Measurements from ENCODE around the gene CDH8. TPM values are rescaled to one million over a fixed set of nuclear protein-coding genes. Genes with fewer than 3 reads are reported as not detected.

CDH8 gene
- total and polyA plus RNA-seq, 2 of the 4 experiments (the other 2 are of a cell fraction) = not detected

DNA sequence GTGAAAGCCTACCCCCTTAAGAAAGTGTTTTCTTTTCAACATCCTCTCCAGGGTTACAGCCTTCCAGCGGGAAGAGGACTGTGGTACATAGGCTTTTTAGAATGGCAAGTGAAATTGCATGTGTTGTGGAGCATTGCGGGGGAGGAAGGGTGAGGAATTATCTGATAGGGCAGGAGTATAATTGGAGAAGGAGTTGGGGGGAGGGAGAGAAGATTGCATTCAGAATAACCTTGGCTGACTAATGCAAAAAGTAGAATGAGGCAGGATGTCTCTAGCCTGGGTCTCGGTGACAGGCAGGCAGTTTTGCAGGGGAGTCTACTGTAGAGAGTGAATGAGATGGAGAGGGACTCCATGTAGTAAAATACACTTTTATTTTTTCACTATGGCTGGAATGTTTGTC lies 2.4 kb upstream of the CDH8 start:
- intact Hi-C loops (cut with micrococcal nuclease) = no loop called here
- Histone ChIP-seq H2BK120ac (ENCODE audit: low read depth, low read length) (no peak overlapping the region), H2BK5ac (ENCODE audit: low read depth, low read length, poor library complexity, severe bottlenecking) (no peak overlapping the region), H3K23ac (ENCODE audit: low read depth, low read length) (no peak overlapping the region), H3K9me1 (ENCODE audit: insufficient read depth, low read length) (no peaks in the 10 kb centered on the region), H3K9ac (ENCODE audit: low read depth, low read length) (no peak overlapping the region), H4K8ac (ENCODE audit: low read depth in 2 of 2, low read length in 2 of 2) (no peak overlapping the region), H3K36me3 (ENCODE audit: control insufficient read depth, insufficient read depth, low read length) (no peaks in the 10 kb centered on the region), H3K27me3 (ENCODE audit: control insufficient read depth, insufficient read depth, low read length) (no peaks in the 10 kb centered on the region), H3K56ac (ENCODE audit: extremely low read depth, insufficient read depth, low read length) (no peak overlapping the region), H2AFZ (replicated peaks; ENCODE audit: low read length, poor library complexity) (no peak overlapping the region), H4K20me1 (ENCODE audit: insufficient read depth, low read length) (no peaks in the 10 kb centered on the region), H3K9me3 (ENCODE audit: control insufficient read depth, insufficient read depth, low read length) (peaks cover 8% of the 10 kb centered on the region; the same call in 1 of the 2 replicates), H3K4me1 (ENCODE audit: control insufficient read depth, insufficient read depth, low read length) (no peaks in the 10 kb centered on the region), H4K5ac (ENCODE audit: low read depth, low read length) (no peak overlapping the region), H3K14ac (replicated peaks; ENCODE audit: low read depth, low read length) (no peak overlapping the region), H2BK15ac (ENCODE audit: low read depth, low read length) (no peak overlapping the region), H3K4ac (ENCODE audit: low read depth, low read length) (no peak overlapping the region), H2AK5ac (ENCODE audit: low read depth, low read length) (no peak overlapping the region), H3K4me2 (ENCODE audit: low read depth, low read length) (no peak overlapping the region), H3K27ac (ENCODE audit: insufficient read depth, low read length) (no peak overlapping the region), H2AK9ac (replicated peaks; ENCODE audit: low read depth, low read length, poor library complexity) (no peak overlapping the region), H2BK20ac (ENCODE audit: low read depth, low read length) (no peak overlapping the region), H3K4me3 (ENCODE audit: insufficient read depth, low read depth, low read length) (no peak overlapping the region), H4K91ac (ENCODE audit: insufficient read depth, low read depth, low read length) (no peak overlapping the region), H3K18ac (ENCODE audit: low read depth, low read length) (no peak overlapping the region), H3K79me1 (ENCODE audit: low read depth in 1 of 2, low read length in 2 of 2) (no peaks in the 10 kb centered on the region)
- TF ChIP-seq, protein P1, sequence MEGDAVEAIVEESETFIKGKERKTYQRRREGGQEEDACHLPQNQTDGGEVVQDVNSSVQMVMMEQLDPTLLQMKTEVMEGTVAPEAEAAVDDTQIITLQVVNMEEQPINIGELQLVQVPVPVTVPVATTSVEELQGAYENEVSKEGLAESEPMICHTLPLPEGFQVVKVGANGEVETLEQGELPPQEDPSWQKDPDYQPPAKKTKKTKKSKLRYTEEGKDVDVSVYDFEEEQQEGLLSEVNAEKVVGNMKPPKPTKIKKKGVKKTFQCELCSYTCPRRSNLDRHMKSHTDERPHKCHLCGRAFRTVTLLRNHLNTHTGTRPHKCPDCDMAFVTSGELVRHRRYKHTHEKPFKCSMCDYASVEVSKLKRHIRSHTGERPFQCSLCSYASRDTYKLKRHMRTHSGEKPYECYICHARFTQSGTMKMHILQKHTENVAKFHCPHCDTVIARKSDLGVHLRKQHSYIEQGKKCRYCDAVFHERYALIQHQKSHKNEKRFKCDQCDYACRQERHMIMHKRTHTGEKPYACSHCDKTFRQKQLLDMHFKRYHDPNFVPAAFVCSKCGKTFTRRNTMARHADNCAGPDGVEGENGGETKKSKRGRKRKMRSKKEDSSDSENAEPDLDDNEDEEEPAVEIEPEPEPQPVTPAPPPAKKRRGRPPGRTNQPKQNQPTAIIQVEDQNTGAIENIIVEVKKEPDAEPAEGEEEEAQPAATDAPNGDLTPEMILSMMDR (conservative IDR thresholded peaks at IDR 0.05; ENCODE audit: low read depth, low read length) = no peak
- TF ChIP-seq CHD1 (IDR thresholded peaks at IDR 0.05; ENCODE audit: low read depth, low read length) = no peak
- no peak for TF ChIP-seq POLR2A (IDR thresholded peaks at IDR 0.05; ENCODE audit: low read depth, low read length)
- TF ChIP-seq FOS (IDR thresholded peaks at IDR 0.05; ENCODE audit: low read depth, low read length) = no peak
- TF ChIP-seq NFE2L2 (IDR thresholded peaks at IDR 0.05; ENCODE audit: low read depth, low read length) = no peak
- TF ChIP-seq RAD21 (IDR thresholded peaks at IDR 0.05; ENCODE audit: low read length) = no peak
- no peak for TF ChIP-seq CEBPB (IDR thresholded peaks at IDR 0.05; ENCODE audit: low read depth, low read length)
- TF ChIP-seq, protein P2, sequence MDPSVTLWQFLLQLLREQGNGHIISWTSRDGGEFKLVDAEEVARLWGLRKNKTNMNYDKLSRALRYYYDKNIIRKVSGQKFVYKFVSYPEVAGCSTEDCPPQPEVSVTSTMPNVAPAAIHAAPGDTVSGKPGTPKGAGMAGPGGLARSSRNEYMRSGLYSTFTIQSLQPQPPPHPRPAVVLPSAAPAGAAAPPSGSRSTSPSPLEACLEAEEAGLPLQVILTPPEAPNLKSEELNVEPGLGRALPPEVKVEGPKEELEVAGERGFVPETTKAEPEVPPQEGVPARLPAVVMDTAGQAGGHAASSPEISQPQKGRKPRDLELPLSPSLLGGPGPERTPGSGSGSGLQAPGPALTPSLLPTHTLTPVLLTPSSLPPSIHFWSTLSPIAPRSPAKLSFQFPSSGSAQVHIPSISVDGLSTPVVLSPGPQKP (IDR thresholded peaks at IDR 0.05; ENCODE audit: borderline replicate concordance, low read depth, low read length) = no peak
- no peak for TF ChIP-seq RCOR1 (IDR thresholded peaks at IDR 0.05; ENCODE audit: insufficient replicate concordance, low read length)
- no peak for TF ChIP-seq SMC3 (IDR thresholded peaks at IDR 0.05; ENCODE audit: low read depth, low read length)
- TF ChIP-seq MAZ (IDR thresholded peaks at IDR 0.05; ENCODE audit: borderline replicate concordance, low read depth, low read length) = no peak
- TF ChIP-seq RFX5 (IDR thresholded peaks at IDR 0.05; ENCODE audit: low read depth, low read length) = no peak
- TF ChIP-seq, protein P3, sequence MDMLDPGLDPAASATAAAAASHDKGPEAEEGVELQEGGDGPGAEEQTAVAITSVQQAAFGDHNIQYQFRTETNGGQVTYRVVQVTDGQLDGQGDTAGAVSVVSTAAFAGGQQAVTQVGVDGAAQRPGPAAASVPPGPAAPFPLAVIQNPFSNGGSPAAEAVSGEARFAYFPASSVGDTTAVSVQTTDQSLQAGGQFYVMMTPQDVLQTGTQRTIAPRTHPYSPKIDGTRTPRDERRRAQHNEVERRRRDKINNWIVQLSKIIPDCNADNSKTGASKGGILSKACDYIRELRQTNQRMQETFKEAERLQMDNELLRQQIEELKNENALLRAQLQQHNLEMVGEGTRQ (IDR thresholded peaks at IDR 0.05; ENCODE audit: low read depth, low read length) = no peak
- no peak for TF ChIP-seq BHLHE40 (IDR thresholded peaks at IDR 0.05; ENCODE audit: low read depth, low read length)
- no peak for TF ChIP-seq MAFK (IDR thresholded peaks at IDR 0.05; ENCODE audit: low read depth, low read length)
- TF ChIP-seq MXI1 (IDR thresholded peaks at IDR 0.05; ENCODE audit: borderline replicate concordance, low read depth, low read length) = no peak
- DNase-seq (no peak), ATAC-seq (ENCODE audit: low read depth) (no peak)
- WGBS, 2 experiments (ENCODE audit: extremely low coverage in 2 of 2, insufficient read length in 1 of 2) = 13% methylated on average over 1 of the region's 3 CpGs; no CpG with 5 or more reads in 1 of the 2 experiments
- POLR2A ChIA-PET (ENCODE audit: unreplicated experiment) = no interaction called here
- dilution Hi-C loops (cut with HindIII; ENCODE audit: low sequenced_read_pairs, unreplicated experiment) = no loop called here
- in situ Hi-C loops (cut with MboI; ENCODE audit: low sequenced_read_pairs) = no loop called here
- BruUV-seq (replicated peaks) = no TSS peak
- CTCF ChIA-PET = no interaction called here
